HS-27A (cell line): Measurements from ENCODE around the gene CEACAM1.
"Not testable (repeated sequence)": the region's sequence is repeated elsewhere in the genome, so short reads cannot be mapped to it uniquely, and the experiment has no call there.

Experiments used
- DNase-seq: peaks from one replicate; pipeline ENCODE4 v3.0.0-alpha.2; 2012; ENCODE audit warnings: low read depth, missing footprints

The CEACAM1 gene

GRCh38 chr19:42511340-42511739 is 16.9 kb downstream of the CEACAM1 start:
- DNase-seq: no peak

GRCh38 chr19:42508892-42509444 is 19.3 kb downstream of the CEACAM1 start:
- no peak for DNase-seq

GRCh38 chr19:42505066-42505465 is 23.2 kb downstream of the CEACAM1 start:
- DNase-seq: no peak

GRCh38 chr19:42501733-42502132 is 26.5 kb downstream of the CEACAM1 start:
- DNase-seq: no peak

- DNase-seq: not testable (repeated sequence)
These were observed 27.0 kb downstream of the CEACAM1 start for GRCh38 chr19:42501243-42501642.

GRCh38 chr19:42498169-42498757 is 30.0 kb downstream of the CEACAM1 start:
- no peak for DNase-seq

GRCh38 chr19:42497492-42498168 is 30.7 kb downstream of the CEACAM1 start:
- no peak for DNase-seq

GRCh38 chr19:42496460-42497133 is 31.7 kb downstream of the CEACAM1 start:
- no peak for DNase-seq

- no peak for DNase-seq
These were observed 32.6 kb downstream of the CEACAM1 start for GRCh38 chr19:42495663-42496062.

- DNase-seq: no peak
These were observed 34.0 kb downstream of the CEACAM1 start for GRCh38 chr19:42494321-42494720.

- DNase-seq: no peak
These were observed 39.3 kb downstream of the CEACAM1 start for GRCh38 chr19:42488783-42489521.

GRCh38 chr19:42487798-42488178 is 40.5 kb downstream of the CEACAM1 start:
- DNase-seq: no peak

- no peak for DNase-seq
These were observed 41.1 kb downstream of the CEACAM1 start for GRCh38 chr19:42487032-42487797.

- DNase-seq: not testable (repeated sequence)
These were observed 43.2 kb downstream of the CEACAM1 start for GRCh38 chr19:42485036-42485435.

GRCh38 chr19:42480335-42481095 is 47.8 kb downstream of the CEACAM1 start:
- DNase-seq: no peak

GRCh38 chr19:42479736-42480135 is 48.5 kb downstream of the CEACAM1 start:
- DNase-seq: no peak

- no peak for DNase-seq
These were observed 49.4 kb downstream of the CEACAM1 start for GRCh38 chr19:42478765-42479311.

GRCh38 chr19:42477933-42478332 is 50.3 kb downstream of the CEACAM1 start:
- DNase-seq: no peak

- no peak for DNase-seq
These were observed 51.2 kb downstream of the CEACAM1 start for GRCh38 chr19:42477117-42477516.

- DNase-seq: no peak
These were observed 52.9 kb downstream of the CEACAM1 start for GRCh38 chr19:42475366-42475765.

- DNase-seq: no peak
These were observed 53.5 kb downstream of the CEACAM1 start for GRCh38 chr19:42474743-42475142.
